Dermis blood vessel endothelial cell (primary cell): Measurements from ENCODE around the gene CDIPT. TPM values are rescaled to one million over a fixed set of nuclear protein-coding genes. Genes with fewer than 3 reads are reported as not detected.
"Not testable (repeated sequence)": the region's sequence is repeated elsewhere in the genome, so short reads cannot be mapped to it uniquely, and the experiment has no call there.

Experiments
- DNase-seq: peaks from one replicate; pipeline ENCODE4 v3.0.0; 2010
- total RNA-seq: library from RNA; depleted of rRNA; stranded (reverse); fragments of >200 nt; gene quantifications from 2 replicates; pipeline ENCODE4 v1.2.3, GENCODE V29; 2014

The CDIPT gene
- total RNA-seq: 107 and 117 TPM in 2 replicates

DNA sequence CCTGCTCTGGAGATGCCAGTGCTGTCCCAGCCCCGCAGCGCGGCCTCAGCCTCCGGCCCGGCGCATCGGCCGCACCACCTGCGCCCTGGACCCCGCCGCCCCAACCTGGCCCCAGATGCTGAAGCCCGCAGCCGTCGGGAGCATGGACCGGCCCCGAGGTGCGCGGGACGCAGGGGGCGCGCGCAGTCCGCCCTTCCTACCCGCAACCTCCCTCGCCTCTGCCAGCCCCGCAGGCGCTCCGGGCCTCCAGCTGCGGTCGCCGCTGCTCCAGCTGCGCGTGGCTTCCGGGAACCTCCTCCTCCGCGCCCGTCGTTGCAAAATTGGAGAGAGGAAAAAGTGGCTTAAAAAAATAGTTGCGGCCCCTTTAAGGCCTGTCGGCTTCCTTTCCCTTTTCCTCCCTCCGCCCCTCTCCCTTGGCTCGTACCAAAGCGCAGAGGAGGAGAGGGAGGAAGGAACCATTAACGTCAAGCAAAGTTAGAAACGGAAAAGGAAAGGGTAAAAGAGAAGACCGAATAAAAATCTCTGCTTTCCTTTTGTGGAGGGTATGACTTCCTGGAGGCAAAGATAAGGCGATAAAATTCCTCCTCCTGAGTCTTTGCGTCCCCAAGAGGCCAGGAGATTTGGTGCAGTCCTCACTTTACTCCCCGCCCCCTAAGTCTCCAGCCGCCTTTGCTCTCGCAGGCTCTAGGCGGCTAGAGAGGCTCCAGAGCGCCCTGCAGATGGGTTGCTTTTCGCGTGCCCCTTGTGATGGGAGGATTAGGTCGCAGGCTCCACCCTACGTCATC is at the start of gene CDIPT:
Gene CDIPT, minus strand, starts transcription at position 343 of the 785 bp plus-strand sequence. CDS start 369 bp downstream, outside the sequence.
- peak; percentile 99 for DNase-seq

- no peak for DNase-seq
Measured at GRCh38 chr16:29912087-29912486, 49.1 kb upstream of the CDIPT start.

DNA sequence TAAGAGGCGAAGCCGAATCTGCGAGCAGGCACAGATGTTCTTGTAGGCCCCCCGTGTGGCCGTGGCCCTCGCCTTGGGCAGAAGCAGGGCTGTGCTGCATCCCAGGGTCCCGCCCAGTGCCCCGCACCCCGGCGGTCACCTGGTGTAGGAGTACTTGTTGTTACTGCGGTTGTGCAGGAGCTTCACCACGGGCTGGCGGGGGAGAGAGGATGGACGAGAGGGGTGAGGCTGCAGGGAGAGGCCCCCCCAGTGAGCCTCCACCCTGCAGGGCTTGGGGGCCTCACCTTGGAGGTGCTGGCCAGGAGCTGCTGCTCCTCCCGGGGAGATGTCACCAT is 48.6 kb upstream of the CDIPT start:
- DNase-seq: no peak

GRCh38 chr16:29910819-29911675 is 48.0 kb upstream of the CDIPT start:
- no peak for DNase-seq

DNA sequence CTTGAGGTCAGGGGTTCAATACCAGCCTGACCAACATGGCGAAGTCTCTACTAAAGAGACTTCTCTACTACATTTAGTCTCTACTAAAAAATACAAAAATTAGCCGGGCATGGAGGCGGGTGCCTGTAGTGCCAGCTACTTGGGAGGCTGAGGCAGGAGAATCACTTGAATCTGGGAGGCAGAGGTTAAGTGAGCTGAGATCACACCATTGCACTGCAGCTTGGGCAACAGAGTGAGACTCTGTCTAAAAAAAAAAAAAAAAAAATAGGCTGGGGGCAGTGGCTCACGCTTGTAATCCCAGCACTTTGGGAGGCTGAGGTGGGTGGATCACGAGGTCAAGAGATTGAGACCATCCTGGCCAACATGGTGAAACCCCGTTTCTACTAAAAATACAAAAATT is 46.8 kb upstream of the CDIPT start:
- DNase-seq: not testable (repeated sequence)

- DNase-seq: no peak
Measured at GRCh38 chr16:29909391-29909790, 46.4 kb upstream of the CDIPT start.

GRCh38 chr16:29908719-29909220 is 45.7 kb upstream of the CDIPT start:
- no peak for DNase-seq

DNA sequence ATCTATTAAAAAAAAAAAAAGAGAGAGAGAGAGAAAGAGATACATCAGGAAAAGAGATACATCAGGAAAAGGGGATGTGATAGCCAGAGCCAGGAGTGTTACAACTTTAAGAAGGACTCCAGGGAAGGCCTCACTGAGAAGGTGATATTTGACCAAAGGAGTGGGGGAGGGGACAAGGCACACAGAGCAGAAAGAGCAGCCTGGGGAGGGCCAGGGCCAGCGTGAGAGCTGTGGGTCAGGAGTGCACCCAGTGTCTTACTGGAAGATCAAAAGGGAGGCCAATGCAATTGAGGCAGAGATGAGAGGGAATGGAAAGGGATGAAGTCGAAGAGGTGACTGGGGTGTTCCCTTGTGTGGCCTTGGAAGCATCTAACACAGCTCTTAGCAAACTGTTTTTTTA is 44.9 kb upstream of the CDIPT start:
- DNase-seq: no peak

- DNase-seq: no peak
Measured at GRCh38 chr16:29906520-29907244, 43.7 kb upstream of the CDIPT start.

- DNase-seq: no peak
Measured at GRCh38 chr16:29905668-29906067, 42.6 kb upstream of the CDIPT start.

DNA sequence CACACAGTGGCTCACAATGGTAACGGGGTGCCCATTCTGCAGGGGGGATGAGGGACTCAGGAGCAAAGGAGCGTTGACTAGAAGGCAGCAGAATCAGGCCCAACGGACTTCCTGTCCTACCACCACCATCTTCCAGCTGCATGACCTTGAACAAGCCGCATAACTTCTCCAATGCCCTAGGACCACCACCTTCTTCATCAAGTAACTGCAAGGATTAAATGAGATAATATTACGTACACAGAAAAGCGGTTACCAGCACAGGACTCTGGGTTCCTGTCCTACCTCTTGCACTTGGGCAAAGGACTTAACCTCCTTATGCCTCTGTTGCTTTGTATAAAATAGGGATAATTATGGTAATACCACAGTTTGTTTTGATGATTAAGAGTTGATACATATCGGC is 41.9 kb upstream of the CDIPT start:
- no peak for DNase-seq

DNA sequence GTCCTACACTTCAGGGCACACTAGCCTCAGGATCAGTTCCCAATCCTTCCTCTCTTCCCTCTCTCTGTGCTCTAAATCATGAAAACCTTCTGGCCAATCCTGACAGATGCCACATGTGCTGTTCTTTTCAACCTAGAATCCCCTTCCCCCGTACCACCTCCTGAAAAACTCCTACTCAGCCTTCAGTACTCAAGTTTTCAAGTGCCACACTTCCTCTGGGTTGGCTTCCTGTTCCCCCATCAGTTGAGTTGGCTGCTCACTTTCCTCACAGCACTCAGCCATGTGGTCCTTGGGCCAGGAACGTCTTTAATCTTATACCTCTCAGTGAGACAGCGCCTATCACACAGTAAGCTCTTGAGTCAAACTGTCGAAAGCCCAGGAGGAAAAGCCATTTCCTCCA is 40.6 kb upstream of the CDIPT start:
- no peak for DNase-seq

- DNase-seq: no peak
Measured at GRCh38 chr16:29901607-29901945, 38.5 kb upstream of the CDIPT start.

DNA sequence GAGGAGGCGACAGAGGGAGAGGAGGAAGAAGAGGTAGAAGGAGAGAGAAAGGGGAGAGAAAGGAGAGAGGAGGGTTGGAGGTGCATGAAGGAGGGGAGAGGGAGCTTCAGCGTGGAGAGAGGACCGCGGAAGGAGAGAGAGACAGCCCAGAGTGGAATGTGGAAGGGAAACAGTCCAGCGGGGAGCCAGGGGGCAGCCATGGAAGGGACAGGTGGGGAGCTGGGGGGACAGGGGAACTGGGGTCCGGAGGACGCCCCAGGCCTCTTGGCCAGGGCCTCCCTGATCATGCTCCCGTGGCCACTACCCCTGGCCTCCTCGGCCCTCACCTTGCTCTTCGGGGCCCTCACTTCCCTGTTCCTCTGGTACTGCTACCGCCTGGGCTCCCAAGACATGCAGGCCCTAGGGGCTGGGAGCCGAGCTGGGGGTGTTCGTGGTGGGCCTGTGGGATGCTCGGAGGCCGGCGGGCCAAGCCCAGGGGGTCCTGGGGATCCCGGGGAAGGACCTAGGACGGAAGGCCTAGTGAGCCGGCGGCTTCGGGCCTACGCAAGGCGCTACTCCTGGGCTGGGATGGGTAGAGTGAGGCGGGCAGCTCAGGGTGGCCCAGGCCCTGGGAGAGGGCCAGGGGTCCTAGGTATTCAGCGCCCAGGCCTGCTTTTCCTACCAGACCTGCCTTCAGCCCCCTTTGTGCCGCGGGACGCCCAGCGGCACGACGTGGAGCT is 38.0 kb upstream of the CDIPT start:
- no peak for DNase-seq

- peak; percentile 64 for DNase-seq
Measured at GRCh38 chr16:29900102-29900887, 37.3 kb upstream of the CDIPT start, which contains the start of gene ASPHD1. TSS of gene ASPHD1 (plus strand) at chr16:29900488. CDS start at chr16:29900972, 484 bp downstream.

- DNase-seq: peak; percentile 71
Measured at GRCh38 chr16:29899516-29900101, 36.6 kb upstream of the CDIPT start, which contains the start of gene SEZ6L2. TSS of gene SEZ6L2 (minus strand) at chr16:29899550. CDS start at chr16:29899019, 531 bp downstream.

- no peak for DNase-seq
Measured at GRCh38 chr16:29898804-29899515, 35.9 kb upstream of the CDIPT start.

GRCh38 chr16:29898135-29898803 is 35.2 kb upstream of the CDIPT start:
- DNase-seq: no peak

- no peak for DNase-seq
Measured at GRCh38 chr16:29897333-29897732, 34.3 kb upstream of the CDIPT start.

DNA sequence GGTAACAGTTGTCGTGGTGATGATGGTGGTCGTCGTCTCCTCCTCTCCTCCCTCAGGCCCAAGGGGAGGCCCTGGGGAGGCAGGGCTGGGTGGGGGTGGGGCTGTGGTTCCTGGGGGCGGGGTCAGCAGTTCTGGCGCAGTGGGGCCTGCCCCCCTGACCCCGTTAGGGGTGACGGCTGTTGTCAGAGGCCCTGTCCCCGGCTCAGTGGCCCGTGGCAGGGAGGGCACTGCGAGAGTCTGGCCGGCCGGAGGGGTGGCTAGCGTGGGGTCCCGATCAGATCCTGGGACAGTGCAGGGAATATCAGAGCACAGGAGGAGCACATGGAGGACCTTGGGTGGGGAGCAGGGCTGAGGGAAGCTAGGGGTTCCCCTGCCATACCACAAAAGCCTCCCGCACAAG is 33.8 kb upstream of the CDIPT start:
- no peak for DNase-seq
